ENCODE measurements around the gene CCDC24. TPM values are rescaled to one million over a fixed set of nuclear protein-coding genes. Genes with fewer than 3 reads are reported as not detected.

The CCDC24 gene
- total RNA-seq, 6 donors from 2014 or later = 7.3 to 14.5 (median 10.0) TPM

- Histone ChIP-seq H3K4me3 (no peak overlapping the region), H3K36me3 (peaks cover 0 to 15% (median 3%) of the 10 kb centered on the region in 4 donors), H3K27ac (no peak overlapping the region), H3K4me1 (peaks cover 6 to 10% (median 8%) of the 10 kb centered on the region in 4 donors), H3K27me3 (no peaks in the 10 kb centered on the region), H3K9me3 (no peaks in the 10 kb centered on the region)
- ATAC-seq (ENCODE audit: low FRiP score in 2 of 2) = no peak
- TF ChIP-seq POLR2AphosphoS5 (IDR thresholded peaks at IDR 0.05) = no peak
- TF ChIP-seq EP300 (IDR thresholded peaks at IDR 0.05) = no peak
- TF ChIP-seq CTCF (IDR thresholded peaks at IDR 0.05) = no peak
- no peak for TF ChIP-seq POLR2A (IDR thresholded peaks at IDR 0.05)
- WGBS, 2 donors = 77% methylated on average over 6 of the region's 6 CpGs
- no peak for DNase-seq
Measured at GRCh38 chr1:43986712-43987111, 4.7 kb upstream of the CCDC24 start.

- peaks cover 11 to 16% (median 13%) of the 10 kb centered on the region in 4 donors for H3K4me1 ChIP-seq
- TF ChIP-seq POLR2A (IDR thresholded peaks at IDR 0.05) (no peak), POLR2AphosphoS5 (IDR thresholded peaks at IDR 0.05) (no peak), EP300 (IDR thresholded peaks at IDR 0.05) (no peak), CTCF (IDR thresholded peaks at IDR 0.05) (no peak)
- H3K27ac ChIP-seq = no peak overlapping the region
- no peaks in the 10 kb centered on the region for H3K27me3 ChIP-seq
- DNase-seq (no peak), ATAC-seq (ENCODE audit: low FRiP score in 2 of 2) (no peak)
- H3K36me3 ChIP-seq = peaks cover 0 to 15% (median 3%) of the 10 kb centered on the region in 4 donors
- 81% methylated on average over 6 of the region's 6 CpGs for WGBS, 2 donors
- H3K4me3 ChIP-seq = no peak overlapping the region
- H3K9me3 ChIP-seq = no peaks in the 10 kb centered on the region
Measured at GRCh38 chr1:43987159-43987902, 4.1 kb upstream of the CCDC24 start.

- no peaks in the 10 kb centered on the region for H3K27me3 ChIP-seq
- WGBS, 2 donors = 73 to 81% methylated on average over 6 to 17 of the region's 19 CpGs
- H3K4me1 ChIP-seq = peaks cover 14 to 20% (median 15%) of the 10 kb centered on the region in 4 donors
- no peak for ATAC-seq (ENCODE audit: low FRiP score in 2 of 2)
- DNase-seq = peak in 1 of 2 donors; percentile 61
- H3K36me3 ChIP-seq = peaks cover 0 to 5% (median 2%) of the 10 kb centered on the region in 4 donors
- peak overlapping the region in 3 of 4 donors; percentile 66 to 82 (median 75) for H3K4me3 ChIP-seq
- TF ChIP-seq POLR2AphosphoS5 (IDR thresholded peaks at IDR 0.05) (no peak), POLR2A (IDR thresholded peaks at IDR 0.05) (no peak), CTCF (IDR thresholded peaks at IDR 0.05) (no peak), EP300 (IDR thresholded peaks at IDR 0.05) (no peak)
- no peaks in the 10 kb centered on the region for H3K9me3 ChIP-seq
- H3K27ac ChIP-seq = peak overlapping the region; percentile 74 to 85 (median 80)
Measured at GRCh38 chr1:43990271-43991199, 864 bp upstream of the CCDC24 start.

GRCh38 chr1:43991200-43991475 is 261 bp upstream of the CCDC24 start:
- H3K9me3 ChIP-seq = no peaks in the 10 kb centered on the region
- peak overlapping the region; percentile 74 to 85 (median 80) for H3K27ac ChIP-seq
- TF ChIP-seq EP300 (IDR thresholded peaks at IDR 0.05) = no peak
- TF ChIP-seq CTCF (IDR thresholded peaks at IDR 0.05) = no peak
- TF ChIP-seq POLR2A (IDR thresholded peaks at IDR 0.05) = no peak
- TF ChIP-seq POLR2AphosphoS5 (IDR thresholded peaks at IDR 0.05) = no peak
- ATAC-seq (ENCODE audit: low FRiP score in 2 of 2) (peak; percentile 20 to 56), DNase-seq (no peak)
- H3K4me3 ChIP-seq = peak overlapping the region; percentile 66 to 82 (median 78)
- H3K27me3 ChIP-seq = no peaks in the 10 kb centered on the region
- H3K4me1 ChIP-seq = peaks cover 14 to 20% (median 15%) of the 10 kb centered on the region in 4 donors
- WGBS, 2 donors = 0 to 4% methylated on average over 5 to 10 of the region's 10 CpGs
- no peaks in the 10 kb centered on the region for H3K36me3 ChIP-seq
